ENCODE measurements around the gene DHX16.

The DHX16 gene

GRCh38 chr6:30646450-30647241 is 26.2 kb downstream of the DHX16 start, which contains the start of gene C6orf136:
C6orf136 (plus strand) TSS chr6:30647133; CDS start chr6:30647232, 99 bp downstream.
- DNase-seq (ENCODE audit: low spot score in 2 of 2) (peak in 1 of 2 donors; percentile 86), ATAC-seq (ENCODE audit: low read depth) (peak; percentile 74)
- peaks cover 10% of the 10 kb centered on the region for H3K36me3 Mint-ChIP-seq
- H3K9me3 Mint-ChIP-seq: no peaks in the 10 kb centered on the region
- peaks cover 24% of the 10 kb centered on the region for H3K4me1 Mint-ChIP-seq
- H3K27me3 Mint-ChIP-seq: no peaks in the 10 kb centered on the region
- H3K4me3 Mint-ChIP-seq: peak within 1 kb of the TSS; percentile 93
- peak within 1 kb of the TSS; percentile 88 for H3K27ac Mint-ChIP-seq

GRCh38 chr6:30645989-30646388 is 26.8 kb downstream of the DHX16 start:
- Mint-ChIP-seq H3K27me3 (no peaks in the 10 kb centered on the region), H3K27ac (peak overlapping the region; percentile 88), H3K4me3 (no peak overlapping the region), H3K9me3 (no peaks in the 10 kb centered on the region), H3K4me1 (peaks cover 23% of the 10 kb centered on the region), H3K36me3 (peaks cover 11% of the 10 kb centered on the region)
- ATAC-seq (ENCODE audit: low read depth): no peak
- DNase-seq (ENCODE audit: low spot score in 2 of 2): no peak

GRCh38 chr6:30644769-30645168 is 28.0 kb downstream of the DHX16 start:
- H3K9me3 Mint-ChIP-seq: no peaks in the 10 kb centered on the region
- DNase-seq (ENCODE audit: low spot score in 2 of 2): no peak
- no peak for ATAC-seq (ENCODE audit: low read depth)
- peaks cover 21% of the 10 kb centered on the region for H3K4me1 Mint-ChIP-seq
- no peaks in the 10 kb centered on the region for H3K27me3 Mint-ChIP-seq
- H3K27ac Mint-ChIP-seq: no peak overlapping the region
- peaks cover 12% of the 10 kb centered on the region for H3K36me3 Mint-ChIP-seq
- H3K4me3 Mint-ChIP-seq: no peak overlapping the region

- peaks cover 21% of the 10 kb centered on the region for H3K4me1 Mint-ChIP-seq
- DNase-seq (ENCODE audit: low spot score in 2 of 2): no peak
- H3K9me3 Mint-ChIP-seq: no peaks in the 10 kb centered on the region
- no peak overlapping the region for H3K4me3 Mint-ChIP-seq
- ATAC-seq (ENCODE audit: low read depth): no peak
- peaks cover 12% of the 10 kb centered on the region for H3K36me3 Mint-ChIP-seq
- H3K27me3 Mint-ChIP-seq: no peaks in the 10 kb centered on the region
- H3K27ac Mint-ChIP-seq: peak overlapping the region; percentile 17
These were observed 29.1 kb downstream of the DHX16 start for GRCh38 chr6:30643656-30644055.

GRCh38 chr6:30641048-30641447 is 31.8 kb downstream of the DHX16 start:
- Mint-ChIP-seq H3K36me3 (peaks cover 12% of the 10 kb centered on the region), H3K9me3 (no peaks in the 10 kb centered on the region), H3K4me3 (no peak overlapping the region), H3K4me1 (peaks cover 12% of the 10 kb centered on the region), H3K27me3 (no peaks in the 10 kb centered on the region), H3K27ac (no peak overlapping the region)
- DNase-seq (ENCODE audit: low spot score in 2 of 2) (no peak), ATAC-seq (ENCODE audit: low read depth) (no peak)

- Mint-ChIP-seq H3K9me3 (no peaks in the 10 kb centered on the region), H3K4me3 (no peak overlapping the region), H3K27me3 (no peaks in the 10 kb centered on the region), H3K36me3 (peaks cover 12% of the 10 kb centered on the region), H3K4me1 (peaks cover 7% of the 10 kb centered on the region), H3K27ac (no peak overlapping the region)
- DNase-seq (ENCODE audit: low spot score in 2 of 2) (no peak), ATAC-seq (ENCODE audit: low read depth) (no peak)
These were observed 32.3 kb downstream of the DHX16 start for GRCh38 chr6:30640481-30640880.

GRCh38 chr6:30635834-30636233 is 37.0 kb downstream of the DHX16 start:
- peaks cover 16% of the 10 kb centered on the region for H3K36me3 Mint-ChIP-seq
- peaks cover 5% of the 10 kb centered on the region for H3K4me1 Mint-ChIP-seq
- ATAC-seq (ENCODE audit: low read depth) (no peak), DNase-seq (ENCODE audit: low spot score in 2 of 2) (no peak)
- no peak overlapping the region for H3K4me3 Mint-ChIP-seq
- no peaks in the 10 kb centered on the region for H3K27me3 Mint-ChIP-seq
- peak overlapping the region; percentile 19 for H3K27ac Mint-ChIP-seq
- no peaks in the 10 kb centered on the region for H3K9me3 Mint-ChIP-seq

GRCh38 chr6:30626484-30627366 is 46.1 kb downstream of the DHX16 start, which contains the start of gene ATAT1:
ATAT1 (plus strand) TSS chr6:30626874.
- Mint-ChIP-seq H3K27me3 (no peaks in the 10 kb centered on the region), H3K4me3 (peak within 1 kb of the TSS; percentile 92), H3K27ac (peak within 1 kb of the TSS; percentile 90), H3K4me1 (peaks cover 23% of the 10 kb centered on the region), H3K36me3 (peaks cover 25% of the 10 kb centered on the region), H3K9me3 (no peaks in the 10 kb centered on the region)
- ATAC-seq (ENCODE audit: low read depth): peak; percentile 100
- DNase-seq (ENCODE audit: low spot score in 2 of 2): peak; percentile 80 to 87

GRCh38 chr6:30625511-30625910 is 47.3 kb downstream of the DHX16 start:
- no peaks in the 10 kb centered on the region for H3K9me3 Mint-ChIP-seq
- H3K27me3 Mint-ChIP-seq: no peaks in the 10 kb centered on the region
- no peak for ATAC-seq (ENCODE audit: low read depth)
- H3K36me3 Mint-ChIP-seq: peaks cover 20% of the 10 kb centered on the region
- peak overlapping the region; percentile 52 for H3K27ac Mint-ChIP-seq
- H3K4me3 Mint-ChIP-seq: peak overlapping the region; percentile 64
- no peak for DNase-seq (ENCODE audit: low spot score in 2 of 2)
- H3K4me1 Mint-ChIP-seq: peaks cover 19% of the 10 kb centered on the region

GRCh38 chr6:30619561-30619960 is 53.2 kb downstream of the DHX16 start:
- H3K27me3 Mint-ChIP-seq: no peaks in the 10 kb centered on the region
- H3K4me1 Mint-ChIP-seq: peaks cover 11% of the 10 kb centered on the region
- H3K36me3 Mint-ChIP-seq: peaks cover 35% of the 10 kb centered on the region
- H3K4me3 Mint-ChIP-seq: peak overlapping the region; percentile 92
- H3K9me3 Mint-ChIP-seq: no peaks in the 10 kb centered on the region
- DNase-seq (ENCODE audit: low spot score in 2 of 2) (no peak), ATAC-seq (ENCODE audit: low read depth) (no peak)
- H3K27ac Mint-ChIP-seq: no peak overlapping the region

GRCh38 chr6:30618270-30618797 is 54.5 kb downstream of the DHX16 start:
- Mint-ChIP-seq H3K36me3 (peaks cover 33% of the 10 kb centered on the region), H3K9me3 (no peaks in the 10 kb centered on the region), H3K4me1 (peaks cover 18% of the 10 kb centered on the region), H3K27me3 (no peaks in the 10 kb centered on the region), H3K4me3 (peak overlapping the region; percentile 92), H3K27ac (peak overlapping the region; percentile 100)
- no peak for DNase-seq (ENCODE audit: low spot score in 2 of 2)
- ATAC-seq (ENCODE audit: low read depth): no peak

GRCh38 chr6:30617565-30618269 is 55.1 kb downstream of the DHX16 start, which contains the start of gene MRPS18B:
MRPS18B (plus strand) TSS chr6:30617840; CDS start chr6:30617866, 26 bp downstream.
- DNase-seq (ENCODE audit: low spot score in 2 of 2) (peak; percentile 93 to 95), ATAC-seq (ENCODE audit: low read depth) (peak; percentile 72)
- Mint-ChIP-seq H3K9me3 (no peaks in the 10 kb centered on the region), H3K27me3 (no peaks in the 10 kb centered on the region), H3K36me3 (peaks cover 32% of the 10 kb centered on the region), H3K4me3 (peak within 1 kb of the TSS; percentile 92), H3K27ac (peak within 1 kb of the TSS; percentile 100), H3K4me1 (peaks cover 22% of the 10 kb centered on the region)

GRCh38 chr6:30616811-30617564 is 55.8 kb downstream of the DHX16 start, which contains the start of gene PPP1R10:
PPP1R10 (minus strand) TSS chr6:30617243; CDS start chr6:30609944, 7,299 bp downstream.
- Mint-ChIP-seq H3K36me3 (peaks cover 29% of the 10 kb centered on the region), H3K27ac (peak within 1 kb of the TSS; percentile 100), H3K4me3 (peak within 1 kb of the TSS; percentile 92), H3K27me3 (no peaks in the 10 kb centered on the region), H3K9me3 (no peaks in the 10 kb centered on the region), H3K4me1 (peaks cover 23% of the 10 kb centered on the region)
- ATAC-seq (ENCODE audit: low read depth): peak; percentile 71
- DNase-seq (ENCODE audit: low spot score in 2 of 2): peak in 1 of 2 donors; percentile 98
